ENCODE results near the gene ZNF511.

ZNF511 gene

GRCh38 chr10:133335246-133336117, 26.8 kb downstream of the ZNF511 start:
- DNase-seq (ENCODE audit: low read depth): no peak

GRCh38 chr10:133336118-133336576, 27.4 kb downstream of the ZNF511 start:
- no peak for DNase-seq (ENCODE audit: low read depth)

GRCh38 chr10:133336577-133337369, 28.1 kb downstream of the ZNF511 start, which contains the start of gene CALY:
Gene CALY, minus strand, starts transcription at chr10:133336896. Its CDS starts 7,907 bp downstream, at chr10:133328989.
- DNase-seq (ENCODE audit: low read depth): no peak

- no peak for DNase-seq (ENCODE audit: low read depth)
Measured at GRCh38 chr10:133337370-133337725, 28.6 kb downstream of the ZNF511 start.

GRCh38 chr10:133338080-133339071, 29.7 kb downstream of the ZNF511 start:
- no peak for DNase-seq (ENCODE audit: low read depth)

- DNase-seq (ENCODE audit: low read depth): no peak
Measured at GRCh38 chr10:133339708-133340380, 31.1 kb downstream of the ZNF511 start.

- no peak for DNase-seq (ENCODE audit: low read depth)
Measured at GRCh38 chr10:133341983-133342382, 33.3 kb downstream of the ZNF511 start.

GRCh38 chr10:133342942-133343341, 34.2 kb downstream of the ZNF511 start:
- no peak for DNase-seq (ENCODE audit: low read depth)

GRCh38 chr10:133343558-133343957, 34.8 kb downstream of the ZNF511 start:
- DNase-seq (ENCODE audit: low read depth): no peak

GRCh38 chr10:133344236-133344635, 35.5 kb downstream of the ZNF511 start:
- DNase-seq (ENCODE audit: low read depth): no peak

- DNase-seq (ENCODE audit: low read depth): no peak
Measured at GRCh38 chr10:133346413-133346812, 37.7 kb downstream of the ZNF511 start.

- DNase-seq (ENCODE audit: low read depth): no peak
Measured at GRCh38 chr10:133347710-133348517, 39.2 kb downstream of the ZNF511 start.

- DNase-seq (ENCODE audit: low read depth): no peak
Measured at GRCh38 chr10:133349160-133349568, 40.5 kb downstream of the ZNF511 start.

- no peak for DNase-seq (ENCODE audit: low read depth)
Measured at GRCh38 chr10:133349577-133350011, 40.9 kb downstream of the ZNF511 start.

- DNase-seq (ENCODE audit: low read depth): no peak
Measured at GRCh38 chr10:133350283-133350949, 41.7 kb downstream of the ZNF511 start.

GRCh38 chr10:133350950-133351329, 42.2 kb downstream of the ZNF511 start:
- DNase-seq (ENCODE audit: low read depth): no peak

- no peak for DNase-seq (ENCODE audit: low read depth)
Measured at GRCh38 chr10:133351408-133352318, 42.9 kb downstream of the ZNF511 start.

- no peak for DNase-seq (ENCODE audit: low read depth)
Measured at GRCh38 chr10:133353202-133353959, 44.7 kb downstream of the ZNF511 start.

Measured in HS-27A (cell line).